Measurements from ENCODE around the gene PPARD. TPM values are rescaled to one million over a fixed set of nuclear protein-coding genes. Genes with fewer than 3 reads are reported as not detected.

Gene PPARD
- total and polyA plus RNA-seq, 2 of the 13 experiments (the other 11 are each of a cell fraction or from before 2014, with no cell fraction given) = 6.1 to 13.3 TPM

DNA sequence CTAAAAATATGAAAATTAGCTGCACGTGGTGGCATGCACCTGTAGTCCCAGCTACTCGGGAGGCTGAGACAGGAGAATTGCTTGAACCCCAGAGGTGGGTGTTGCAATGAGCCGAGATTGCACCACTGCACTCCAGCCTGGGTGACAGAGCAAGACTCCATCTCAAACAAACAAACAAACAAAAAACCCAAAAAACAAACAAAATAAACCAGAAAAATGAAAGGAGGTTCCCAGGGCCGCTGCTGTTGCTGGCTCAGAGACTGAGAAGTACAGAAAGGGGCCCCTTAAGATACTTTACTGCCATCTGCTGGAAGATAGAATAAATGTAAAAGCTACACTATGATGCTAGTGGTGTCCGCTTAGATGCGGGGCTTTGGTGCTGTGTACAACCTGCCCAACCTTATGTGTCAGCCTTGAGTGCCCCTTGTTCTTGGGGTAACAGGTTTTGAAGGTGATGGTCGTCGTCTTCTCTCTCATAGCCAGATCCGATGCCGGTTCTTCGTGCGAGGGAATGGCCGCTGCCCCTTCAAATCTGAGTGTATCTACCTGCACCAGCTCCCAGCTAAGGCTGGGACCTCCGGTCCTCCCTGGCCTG, 107.0 kb downstream of the PPARD start (continued):
- TF ChIP-seq, protein P1, sequence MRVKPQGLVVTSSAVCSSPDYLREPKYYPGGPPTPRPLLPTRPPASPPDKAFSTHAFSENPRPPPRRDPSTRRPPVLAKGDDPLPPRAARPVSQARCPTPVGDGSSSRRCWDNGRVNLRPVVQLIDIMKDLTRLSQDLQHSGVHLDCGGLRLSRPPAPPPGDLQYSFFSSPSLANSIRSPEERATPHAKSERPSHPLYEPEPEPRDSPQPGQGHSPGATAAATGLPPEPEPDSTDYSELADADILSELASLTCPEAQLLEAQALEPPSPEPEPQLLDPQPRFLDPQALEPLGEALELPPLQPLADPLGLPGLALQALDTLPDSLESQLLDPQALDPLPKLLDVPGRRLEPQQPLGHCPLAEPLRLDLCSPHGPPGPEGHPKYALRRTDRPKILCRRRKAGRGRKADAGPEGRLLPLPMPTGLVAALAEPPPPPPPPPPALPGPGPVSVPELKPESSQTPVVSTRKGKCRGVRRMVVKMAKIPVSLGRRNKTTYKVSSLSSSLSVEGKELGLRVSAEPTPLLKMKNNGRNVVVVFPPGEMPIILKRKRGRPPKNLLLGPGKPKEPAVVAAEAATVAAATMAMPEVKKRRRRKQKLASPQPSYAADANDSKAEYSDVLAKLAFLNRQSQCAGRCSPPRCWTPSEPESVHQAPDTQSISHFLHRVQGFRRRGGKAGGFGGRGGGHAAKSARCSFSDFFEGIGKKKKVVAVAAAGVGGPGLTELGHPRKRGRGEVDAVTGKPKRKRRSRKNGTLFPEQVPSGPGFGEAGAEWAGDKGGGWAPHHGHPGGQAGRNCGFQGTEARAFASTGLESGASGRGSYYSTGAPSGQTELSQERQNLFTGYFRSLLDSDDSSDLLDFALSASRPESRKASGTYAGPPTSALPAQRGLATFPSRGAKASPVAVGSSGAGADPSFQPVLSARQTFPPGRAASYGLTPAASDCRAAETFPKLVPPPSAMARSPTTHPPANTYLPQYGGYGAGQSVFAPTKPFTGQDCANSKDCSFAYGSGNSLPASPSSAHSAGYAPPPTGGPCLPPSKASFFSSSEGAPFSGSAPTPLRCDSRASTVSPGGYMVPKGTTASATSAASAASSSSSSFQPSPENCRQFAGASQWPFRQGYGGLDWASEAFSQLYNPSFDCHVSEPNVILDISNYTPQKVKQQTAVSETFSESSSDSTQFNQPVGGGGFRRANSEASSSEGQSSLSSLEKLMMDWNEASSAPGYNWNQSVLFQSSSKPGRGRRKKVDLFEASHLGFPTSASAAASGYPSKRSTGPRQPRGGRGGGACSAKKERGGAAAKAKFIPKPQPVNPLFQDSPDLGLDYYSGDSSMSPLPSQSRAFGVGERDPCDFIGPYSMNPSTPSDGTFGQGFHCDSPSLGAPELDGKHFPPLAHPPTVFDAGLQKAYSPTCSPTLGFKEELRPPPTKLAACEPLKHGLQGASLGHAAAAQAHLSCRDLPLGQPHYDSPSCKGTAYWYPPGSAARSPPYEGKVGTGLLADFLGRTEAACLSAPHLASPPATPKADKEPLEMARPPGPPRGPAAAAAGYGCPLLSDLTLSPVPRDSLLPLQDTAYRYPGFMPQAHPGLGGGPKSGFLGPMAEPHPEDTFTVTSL (CRISPR knock-in tag; IDR thresholded peaks at IDR 0.05; ENCODE audit: borderline replicate concordance) = no peak
- TF ChIP-seq RBAK (CRISPR knock-in tag; IDR thresholded peaks at IDR 0.05) = no peak
- TF ChIP-seq ZNF839 (CRISPR knock-in tag; IDR thresholded peaks at IDR 0.05; ENCODE audit: borderline replicate concordance) = no peak
- TF ChIP-seq ZNF501 (CRISPR knock-in tag; IDR thresholded peaks at IDR 0.05) = no peak
- no peak for TF ChIP-seq ZNF75D (CRISPR knock-in tag; IDR thresholded peaks at IDR 0.05; ENCODE audit: borderline replicate concordance)
- no peak for TF ChIP-seq ZNF629 (CRISPR knock-in tag; conservative IDR thresholded peaks at IDR 0.05)
- TF ChIP-seq MAFF (IDR thresholded peaks at IDR 0.05; ENCODE audit: low read depth, low read length) = no peak
- TF ChIP-seq ZNF317 (CRISPR knock-in tag; IDR thresholded peaks at IDR 0.05) = peak; percentile 46; the same call in 1 of the 2 replicates
- TF ChIP-seq TRIM22 (IDR thresholded peaks at IDR 0.05) = no peak
- no peak for TF ChIP-seq ZBTB1 (CRISPR knock-in tag; IDR thresholded peaks at IDR 0.05; ENCODE audit: borderline replicate concordance)
- no peak for TF ChIP-seq ZNF354B (CRISPR knock-in tag; IDR thresholded peaks at IDR 0.05)
- TF ChIP-seq ATF4 (CRISPR knock-in tag; IDR thresholded peaks at IDR 0.05) = no peak
- TF ChIP-seq FOXJ3 (CRISPR knock-in tag; IDR thresholded peaks at IDR 0.05; ENCODE audit: borderline replicate concordance) = no peak
- no peak for TF ChIP-seq RBFOX2 (IDR thresholded peaks at IDR 0.05; ENCODE audit: low read depth, low read length)
- no peak for TF ChIP-seq ETV5 (CRISPR knock-in tag; IDR thresholded peaks at IDR 0.05; ENCODE audit: borderline replicate concordance)
- TF ChIP-seq NRL (CRISPR knock-in tag; IDR thresholded peaks at IDR 0.05; ENCODE audit: borderline replicate concordance) = no peak
- TF ChIP-seq DBP (CRISPR knock-in tag; IDR thresholded peaks at IDR 0.05; ENCODE audit: not compliant biosample characterization) = no peak
- TF ChIP-seq MLX (CRISPR knock-in tag; IDR thresholded peaks at IDR 0.05) = no peak
- no peak for TF ChIP-seq ZNF563 (CRISPR knock-in tag; IDR thresholded peaks at IDR 0.05)
- TF ChIP-seq PAF1 (CRISPR knock-in tag; IDR thresholded peaks at IDR 0.05) = no peak
- no peak for TF ChIP-seq ISL2 (CRISPR knock-in tag; IDR thresholded peaks at IDR 0.05)
- no peak for TF ChIP-seq ZNF382 (CRISPR knock-in tag; IDR thresholded peaks at IDR 0.05; ENCODE audit: borderline replicate concordance)

All from HepG2 (cell line).